ENCODE results near the gene MSRB1. TPM values are rescaled to one million over a fixed set of nuclear protein-coding genes. Genes with fewer than 3 reads are reported as not detected.
A peak's percentile ranks its signal among the peaks of the same experiment; 100 is the strongest.

Gene MSRB1
- total RNA-seq, 4 donors from 2014 or later: 18.7 to 44.3 (median 31.7) TPM

- intact Hi-C loops (cut with DNase I; ENCODE audit: low total_unique reads): no loop called here
- H3K4me3 ChIP-seq (ENCODE audit: low read depth, poor library complexity, severe bottlenecking): no peak overlapping the region
- WGBS, 2 donors: 3 to 5% methylated on average over 43 to 45 of the region's 53 CpGs
- TF ChIP-seq POLR2A (IDR thresholded peaks at IDR 0.05): no peak
- no peak for DNase-seq (ENCODE audit: low spot score in 2 of 2)
Observed at GRCh38 chr16:1980030-1980769, 37.2 kb upstream of the MSRB1 start.

- peak in 1 of 2 donors; percentile 71 for DNase-seq (ENCODE audit: low spot score in 2 of 2)
- intact Hi-C loops (cut with DNase I; ENCODE audit: low total_unique reads): no loop called here
- TF ChIP-seq CTCF (IDR thresholded peaks at IDR 0.05) (no peak), POLR2A (IDR thresholded peaks at IDR 0.05) (no peak)
- no peak overlapping the region for H3K4me3 ChIP-seq (ENCODE audit: low read depth, poor library complexity, severe bottlenecking)
- 13 to 26% methylated on average over 12 to 53 of the region's 70 CpGs for WGBS, 2 donors
Observed at GRCh38 chr16:1979271-1980029, 36.5 kb upstream of the MSRB1 start.

- intact Hi-C loops (cut with DNase I; ENCODE audit: low total_unique reads): no loop called here
- WGBS, 2 donors: 61 to 71% methylated on average over 31 to 36 of the region's 37 CpGs
- TF ChIP-seq POLR2A (IDR thresholded peaks at IDR 0.05) (no peak), CTCF (IDR thresholded peaks at IDR 0.05) (no peak)
- DNase-seq (ENCODE audit: low spot score in 2 of 2): no peak
- H3K4me3 ChIP-seq (ENCODE audit: low read depth, poor library complexity, severe bottlenecking): no peak overlapping the region
Observed at GRCh38 chr16:1978476-1979120, 35.6 kb upstream of the MSRB1 start.

GRCh38 chr16:1977875-1978268 is 34.9 kb upstream of the MSRB1 start:
- DNase-seq (ENCODE audit: low spot score in 2 of 2): no peak
- TF ChIP-seq CTCF (IDR thresholded peaks at IDR 0.05) (no peak), POLR2A (IDR thresholded peaks at IDR 0.05) (no peak)
- 92 to 96% methylated on average over 17 to 18 of the region's 18 CpGs for WGBS, 2 donors
- intact Hi-C loops (cut with DNase I; ENCODE audit: low total_unique reads): no loop called here
- no peak overlapping the region for H3K4me3 ChIP-seq (ENCODE audit: low read depth, poor library complexity, severe bottlenecking)

- H3K4me3 ChIP-seq (ENCODE audit: low read depth, poor library complexity, severe bottlenecking): no peak overlapping the region
- no peak for DNase-seq (ENCODE audit: low spot score in 2 of 2)
- intact Hi-C loops (cut with DNase I; ENCODE audit: low total_unique reads): no loop called here
- TF ChIP-seq CTCF (IDR thresholded peaks at IDR 0.05) (no peak), POLR2A (IDR thresholded peaks at IDR 0.05) (no peak)
- 90 to 92% methylated on average over 28 to 33 of the region's 33 CpGs for WGBS, 2 donors
Observed at GRCh38 chr16:1976951-1977874, 34.2 kb upstream of the MSRB1 start.
